NOMO-1 treated with dmso at 0.1 percent for 144 hours (cell line): ENCODE results near the gene UNC50.
"Not testable (repeated sequence)": the region's sequence is repeated elsewhere in the genome, so short reads cannot be mapped to it uniquely, and the experiment has no call there.

Source experiments
- DNase-seq: peaks from one replicate; lab custom pipeline; 2025; ENCODE audit not compliant: unreplicated experiment; lab: John Stamatoyannopoulos, UW

The UNC50 gene

GRCh38 chr2:98607741-98608115 is 661 bp upstream of the UNC50 start:
- DNase-seq, result no peak

- no peak for DNase-seq
These were observed 694 bp downstream of the UNC50 start for GRCh38 chr2:98608962-98609604.

GRCh38 chr2:98614024-98614739 is 5.8 kb downstream of the UNC50 start:
- DNase-seq, result no peak

GRCh38 chr2:98615481-98615880 is 7.1 kb downstream of the UNC50 start:
- DNase-seq, result no peak

GRCh38 chr2:98617149-98617548 is 8.8 kb downstream of the UNC50 start:
- DNase-seq, result no peak

GRCh38 chr2:98623657-98624056 is 15.3 kb downstream of the UNC50 start:
- no peak for DNase-seq

- DNase-seq, result no peak
These were observed 24.0 kb downstream of the UNC50 start for GRCh38 chr2:98632351-98632750.

GRCh38 chr2:98634406-98635092 is 26.2 kb downstream of the UNC50 start:
- DNase-seq, result no peak

- DNase-seq, result no peak
These were observed 29.2 kb downstream of the UNC50 start for GRCh38 chr2:98637401-98638147.

- DNase-seq, result no peak
These were observed 35.2 kb downstream of the UNC50 start for GRCh38 chr2:98643496-98644100.

- no peak for DNase-seq
These were observed 39.2 kb downstream of the UNC50 start for GRCh38 chr2:98647636-98648035.

- DNase-seq, result no peak
These were observed 40.1 kb downstream of the UNC50 start for GRCh38 chr2:98648451-98648850.

GRCh38 chr2:98649135-98649991 is 41.0 kb downstream of the UNC50 start:
- DNase-seq, result peak; percentile 63

GRCh38 chr2:98649992-98650375 is 41.6 kb downstream of the UNC50 start:
- no peak for DNase-seq

- DNase-seq, result no peak
These were observed 42.6 kb downstream of the UNC50 start for GRCh38 chr2:98650998-98651397.

- peak; percentile 23 for DNase-seq
These were observed 46.5 kb downstream of the UNC50 start for GRCh38 chr2:98654699-98655495.

GRCh38 chr2:98656800-98657199 is 48.4 kb downstream of the UNC50 start:
- no peak for DNase-seq

GRCh38 chr2:98658816-98659490 is 50.6 kb downstream of the UNC50 start:
- DNase-seq, result no peak

- not testable (repeated sequence) for DNase-seq
These were observed 51.1 kb downstream of the UNC50 start for GRCh38 chr2:98659491-98659840.
